Immature natural killer cell (primary cell): Measurements from ENCODE around the gene CBS. TPM values are rescaled to one million over a fixed set of nuclear protein-coding genes. Genes with fewer than 3 reads are reported as not detected.
"Not testable (repeated sequence)": the region's sequence is repeated elsewhere in the genome, so short reads cannot be mapped to it uniquely, and the experiment has no call there.

Source experiments
- DNase-seq, 3 donors: peaks; one replicate each; pipeline ENCODE4 v3.0.0; 2022; ENCODE audit warnings: mixed read lengths in 1 of 3
- H3K27ac Mint-ChIP-seq, 6 donors: one replicate each; pipeline ENCODE4 v1.8.0; 2020; ENCODE audit warnings: mixed read lengths in 6 of 6, mild to moderate bottlenecking in 5 of 6, inconsistent platforms in 4 of 6, moderate library complexity in 3 of 6
- H3K27me3 Mint-ChIP-seq, 3 donors: one replicate each; pipeline ENCODE4 v1.8.0; 2020 to 2021; ENCODE audit warnings: low read depth in 3 of 3, mild to moderate bottlenecking in 3 of 3, mixed read lengths in 3 of 3, moderate library complexity in 3 of 3, inconsistent platforms in 1 of 3
- H3K36me3 Mint-ChIP-seq, 3 donors: one replicate each; pipeline ENCODE4 v1.8.0; 2020; ENCODE audit warnings: mixed read lengths in 3 of 3, inconsistent platforms in 2 of 3, mild to moderate bottlenecking in 2 of 3
- H3K4me1 Mint-ChIP-seq, 2 donors: one replicate each; pipeline ENCODE4 v1.8.0; 2020; ENCODE audit warnings: inconsistent platforms in 2 of 2, mild to moderate bottlenecking in 2 of 2, mixed read lengths in 2 of 2, moderate library complexity in 1 of 2
- H3K4me3 Mint-ChIP-seq, 5 donors: one replicate each; pipeline ENCODE4 v1.8.0; 2020; ENCODE audit warnings: mild to moderate bottlenecking in 5 of 5, mixed read lengths in 5 of 5, inconsistent platforms in 3 of 5, moderate library complexity in 3 of 5
- H3K9me3 Mint-ChIP-seq, 6 donors: one replicate each; pipeline ENCODE4 v1.8.0; 2020; ENCODE audit warnings: mild to moderate bottlenecking in 6 of 6, mixed read lengths in 6 of 6, inconsistent platforms in 4 of 6, moderate library complexity in 3 of 6
- polyA plus RNA-seq, 3 donors: library from polyadenylated mRNA; unstranded; fragments of 300-500 nt; fragmentation: Illumina TruSeq; gene quantifications; one replicate each; pipeline ENCODE4 v1.2.3, GENCODE V29; 2021

The CBS gene
- polyA plus RNA-seq, 3 donors from 2014 or later: not detected

- H3K27me3 Mint-ChIP-seq: peaks cover 0 to 3% (median 2%) of the 10 kb centered on the region in 3 donors
- no peaks in the 10 kb centered on the region for H3K9me3 Mint-ChIP-seq
- no peak overlapping the region for H3K27ac Mint-ChIP-seq
- no peak for DNase-seq
- H3K4me1 Mint-ChIP-seq: peaks cover 0 to 1% of the 10 kb centered on the region in 2 donors
- H3K36me3 Mint-ChIP-seq: peaks cover 11 to 59% (median 17%) of the 10 kb centered on the region in 3 donors
- H3K4me3 Mint-ChIP-seq: no peak overlapping the region
Observed at GRCh38 chr21:43024439-43025136, 51.0 kb downstream of the CBS start.

- no peak overlapping the region for H3K27ac Mint-ChIP-seq
Observed at GRCh38 chr21:43023175-43023574, 52.5 kb downstream of the CBS start.

GRCh38 chr21:43021756-43022600 lies 53.7 kb downstream of the CBS start:
- Mint-ChIP-seq H3K36me3 (peaks cover 7 to 49% (median 13%) of the 10 kb centered on the region in 3 donors), H3K4me3 (no peak overlapping the region), H3K4me1 (peaks cover 0 to 1% of the 10 kb centered on the region in 2 donors)

More at GRCh38 chr21:43023175-43023574, 52.5 kb downstream of the CBS start:
- Mint-ChIP-seq H3K4me3 (no peak overlapping the region), H3K9me3 (no peaks in the 10 kb centered on the region), H3K36me3 (peaks cover 10 to 48% (median 11%) of the 10 kb centered on the region in 3 donors), H3K27me3 (peaks cover 0 to 1% (median 0%) of the 10 kb centered on the region in 3 donors), H3K4me1 (peaks cover 0 to 1% of the 10 kb centered on the region in 2 donors)
- DNase-seq: no peak

GRCh38 chr21:43021191-43021590 lies 54.4 kb downstream of the CBS start:
- Mint-ChIP-seq H3K4me1 (peaks cover 0 to 1% of the 10 kb centered on the region in 2 donors), H3K27ac (no peak overlapping the region), H3K36me3 (peaks cover 7 to 49% (median 13%) of the 10 kb centered on the region in 3 donors), H3K27me3 (peaks cover 0 to 1% (median 0%) of the 10 kb centered on the region in 3 donors), H3K4me3 (no peak overlapping the region), H3K9me3 (no peaks in the 10 kb centered on the region)
- no peak for DNase-seq

More at GRCh38 chr21:43021756-43022600, 53.7 kb downstream of the CBS start:
- Mint-ChIP-seq H3K9me3 (no peaks in the 10 kb centered on the region), H3K27me3 (peaks cover 0 to 1% (median 0%) of the 10 kb centered on the region in 3 donors), H3K27ac (no peak overlapping the region)
- no peak for DNase-seq

GRCh38 chr21:43020771-43021170 lies 54.9 kb downstream of the CBS start:
- Mint-ChIP-seq H3K27ac (peak overlapping the region in 1 of 6 donors; percentile 49), H3K4me3 (no peak overlapping the region), H3K36me3 (peaks cover 7 to 49% (median 13%) of the 10 kb centered on the region in 3 donors), H3K27me3 (peaks cover 0 to 1% (median 0%) of the 10 kb centered on the region in 3 donors), H3K4me1 (peaks cover 0 to 1% of the 10 kb centered on the region in 2 donors), H3K9me3 (no peaks in the 10 kb centered on the region)
- DNase-seq: no peak

GRCh38 chr21:43020177-43020576 lies 55.5 kb downstream of the CBS start:
- Mint-ChIP-seq H3K36me3 (peaks cover 8 to 44% (median 14%) of the 10 kb centered on the region in 3 donors), H3K27ac (no peak overlapping the region), H3K4me3 (no peak overlapping the region)

GRCh38 chr21:43018519-43018918 lies 57.1 kb downstream of the CBS start:
- H3K4me3 Mint-ChIP-seq: no peak overlapping the region
- peaks cover 0 to 1% of the 10 kb centered on the region in 2 donors for H3K4me1 Mint-ChIP-seq
- peaks cover 12 to 40% (median 19%) of the 10 kb centered on the region in 3 donors for H3K36me3 Mint-ChIP-seq
- H3K27ac Mint-ChIP-seq: no peak overlapping the region
- peaks cover 0 to 1% (median 0%) of the 10 kb centered on the region in 3 donors for H3K27me3 Mint-ChIP-seq
- H3K9me3 Mint-ChIP-seq: no peaks in the 10 kb centered on the region
- DNase-seq: no peak

More at GRCh38 chr21:43020177-43020576, 55.5 kb downstream of the CBS start:
- Mint-ChIP-seq H3K27me3 (peaks cover 0 to 1% (median 0%) of the 10 kb centered on the region in 3 donors), H3K9me3 (no peaks in the 10 kb centered on the region), H3K4me1 (peaks cover 0 to 1% of the 10 kb centered on the region in 2 donors)
- DNase-seq: no peak

GRCh38 chr21:43016728-43017127 lies 58.9 kb downstream of the CBS start:
- H3K9me3 Mint-ChIP-seq: no peaks in the 10 kb centered on the region
- H3K4me3 Mint-ChIP-seq: no peak overlapping the region
- no peak overlapping the region for H3K27ac Mint-ChIP-seq
- H3K4me1 Mint-ChIP-seq: peaks cover 0 to 1% of the 10 kb centered on the region in 2 donors
- peaks cover 13 to 37% (median 15%) of the 10 kb centered on the region in 3 donors for H3K36me3 Mint-ChIP-seq
- no peak for DNase-seq
- H3K27me3 Mint-ChIP-seq: no peaks in the 10 kb centered on the region

GRCh38 chr21:43015906-43016540 lies 59.6 kb downstream of the CBS start:
- H3K36me3 Mint-ChIP-seq: peaks cover 9 to 33% (median 9%) of the 10 kb centered on the region in 3 donors
- H3K9me3 Mint-ChIP-seq: no peaks in the 10 kb centered on the region
- H3K4me3 Mint-ChIP-seq: no peak overlapping the region
- H3K27me3 Mint-ChIP-seq: no peaks in the 10 kb centered on the region
- no peaks in the 10 kb centered on the region for H3K4me1 Mint-ChIP-seq
- no peak for DNase-seq
- no peak overlapping the region for H3K27ac Mint-ChIP-seq

GRCh38 chr21:43012596-43012995 lies 63.0 kb downstream of the CBS start:
- Mint-ChIP-seq H3K36me3 (peaks cover 12 to 36% (median 19%) of the 10 kb centered on the region in 3 donors), H3K27me3 (peaks cover 0 to 2% (median 0%) of the 10 kb centered on the region in 3 donors), H3K27ac (no peak overlapping the region), H3K4me3 (no peak overlapping the region), H3K9me3 (no peaks in the 10 kb centered on the region), H3K4me1 (no peaks in the 10 kb centered on the region)
- no peak for DNase-seq

GRCh38 chr21:43006874-43007208 lies 68.8 kb downstream of the CBS start:
- Mint-ChIP-seq H3K27ac (no peak overlapping the region), H3K9me3 (no peaks in the 10 kb centered on the region), H3K4me1 (no peaks in the 10 kb centered on the region), H3K27me3 (peaks cover 0 to 2% (median 0%) of the 10 kb centered on the region in 3 donors), H3K4me3 (no peak overlapping the region), H3K36me3 (peaks cover 7 to 31% (median 14%) of the 10 kb centered on the region in 3 donors)
- no peak for DNase-seq

- peaks cover 7 to 28% (median 14%) of the 10 kb centered on the region in 3 donors for H3K36me3 Mint-ChIP-seq
- not testable (repeated sequence) for H3K27me3 Mint-ChIP-seq, H3K9me3 Mint-ChIP-seq, DNase-seq, H3K4me1 Mint-ChIP-seq, H3K27ac Mint-ChIP-seq, H3K4me3 Mint-ChIP-seq
Observed at GRCh38 chr21:43006051-43006873, 69.4 kb downstream of the CBS start.

GRCh38 chr21:43005635-43006034 lies 70.0 kb downstream of the CBS start:
- Mint-ChIP-seq H3K27ac (no peak overlapping the region), H3K27me3 (peaks cover 0 to 2% (median 0%) of the 10 kb centered on the region in 3 donors), H3K36me3 (peaks cover 10 to 30% (median 14%) of the 10 kb centered on the region in 3 donors), H3K4me3 (no peak overlapping the region), H3K9me3 (no peaks in the 10 kb centered on the region), H3K4me1 (peaks cover 0 to 3% of the 10 kb centered on the region in 2 donors)
- no peak for DNase-seq
